Measurements from ENCODE around the gene RAD50.

DNA sequence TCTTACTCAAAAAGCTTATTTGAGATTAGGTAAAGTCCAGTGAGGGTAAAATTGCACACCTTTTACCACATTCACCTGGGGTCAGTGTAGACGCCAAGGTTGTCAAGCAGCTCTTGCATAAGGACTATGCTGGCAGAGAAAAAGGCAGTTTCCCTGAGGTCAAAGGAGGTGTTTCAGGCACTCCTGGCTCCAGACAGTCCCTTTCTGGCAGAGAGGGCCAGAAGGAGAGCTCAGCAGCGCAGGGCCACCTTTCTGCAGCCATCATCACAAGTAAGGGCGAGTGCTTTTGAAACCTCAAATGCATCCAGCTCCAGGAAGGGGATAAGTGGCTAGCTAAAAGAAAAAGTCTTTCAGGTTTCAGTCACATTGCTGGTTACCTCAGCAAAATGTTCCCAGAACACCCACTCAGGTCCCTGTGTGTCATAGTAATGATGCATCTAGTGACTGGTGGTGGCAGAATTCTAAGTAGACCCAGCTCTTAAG is 84.5 kb downstream of the RAD50 start:
- TF ChIP-seq, protein P1, sequence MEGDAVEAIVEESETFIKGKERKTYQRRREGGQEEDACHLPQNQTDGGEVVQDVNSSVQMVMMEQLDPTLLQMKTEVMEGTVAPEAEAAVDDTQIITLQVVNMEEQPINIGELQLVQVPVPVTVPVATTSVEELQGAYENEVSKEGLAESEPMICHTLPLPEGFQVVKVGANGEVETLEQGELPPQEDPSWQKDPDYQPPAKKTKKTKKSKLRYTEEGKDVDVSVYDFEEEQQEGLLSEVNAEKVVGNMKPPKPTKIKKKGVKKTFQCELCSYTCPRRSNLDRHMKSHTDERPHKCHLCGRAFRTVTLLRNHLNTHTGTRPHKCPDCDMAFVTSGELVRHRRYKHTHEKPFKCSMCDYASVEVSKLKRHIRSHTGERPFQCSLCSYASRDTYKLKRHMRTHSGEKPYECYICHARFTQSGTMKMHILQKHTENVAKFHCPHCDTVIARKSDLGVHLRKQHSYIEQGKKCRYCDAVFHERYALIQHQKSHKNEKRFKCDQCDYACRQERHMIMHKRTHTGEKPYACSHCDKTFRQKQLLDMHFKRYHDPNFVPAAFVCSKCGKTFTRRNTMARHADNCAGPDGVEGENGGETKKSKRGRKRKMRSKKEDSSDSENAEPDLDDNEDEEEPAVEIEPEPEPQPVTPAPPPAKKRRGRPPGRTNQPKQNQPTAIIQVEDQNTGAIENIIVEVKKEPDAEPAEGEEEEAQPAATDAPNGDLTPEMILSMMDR (IDR thresholded peaks at IDR 0.05; ENCODE audit: low read length) = no peak
- no peak for TF ChIP-seq EZH2phosphoT487 (IDR thresholded peaks at IDR 0.05; ENCODE audit: low read length)
